Fibroblast of skin of scalp (primary cell): ENCODE data around the gene DPP8.
A peak's percentile ranks its signal among the peaks of the same experiment; 100 is the strongest.
"Not testable (repeated sequence)": the region's sequence is repeated elsewhere in the genome, so short reads cannot be mapped to it uniquely, and the experiment has no call there.

Experiments
- DNase-seq: peaks from one replicate; pipeline ENCODE4 v3.0.0-alpha.2; 2013

The DPP8 gene

GRCh38 chr15:65402961-65403360 is 114.5 kb downstream of the DPP8 start:
- DNase-seq, result no peak

GRCh38 chr15:65401611-65402240 is 115.8 kb downstream of the DPP8 start:
- DNase-seq, result no peak

GRCh38 chr15:65400760-65401610 is 116.5 kb downstream of the DPP8 start:
- peak; percentile 87 for DNase-seq

- DNase-seq, result no peak
Observed at GRCh38 chr15:65399997-65400396, 117.5 kb downstream of the DPP8 start.

GRCh38 chr15:65399001-65399706 is 118.3 kb downstream of the DPP8 start:
- DNase-seq, result no peak

- not testable (repeated sequence) for DNase-seq
Observed at GRCh38 chr15:65398486-65398885, 119.0 kb downstream of the DPP8 start.

DNA sequence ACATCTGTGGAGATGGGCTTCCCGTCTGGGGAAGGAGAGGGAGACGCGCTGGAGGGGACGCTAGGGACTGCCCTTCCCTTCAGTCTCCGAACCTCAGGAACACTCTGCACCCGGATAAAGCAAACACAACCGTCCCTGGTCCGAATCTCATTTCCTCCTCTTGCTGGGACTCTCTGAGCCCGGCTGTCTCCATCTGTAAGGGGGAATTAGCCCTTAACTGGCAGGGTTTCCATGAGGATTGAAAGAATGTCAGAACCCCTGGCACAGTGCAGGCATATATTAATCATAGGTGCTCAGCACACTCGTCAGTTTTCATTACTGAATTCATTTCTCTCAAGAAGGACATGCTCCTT is 120.5 kb downstream of the DPP8 start:
- no peak for DNase-seq

DNA sequence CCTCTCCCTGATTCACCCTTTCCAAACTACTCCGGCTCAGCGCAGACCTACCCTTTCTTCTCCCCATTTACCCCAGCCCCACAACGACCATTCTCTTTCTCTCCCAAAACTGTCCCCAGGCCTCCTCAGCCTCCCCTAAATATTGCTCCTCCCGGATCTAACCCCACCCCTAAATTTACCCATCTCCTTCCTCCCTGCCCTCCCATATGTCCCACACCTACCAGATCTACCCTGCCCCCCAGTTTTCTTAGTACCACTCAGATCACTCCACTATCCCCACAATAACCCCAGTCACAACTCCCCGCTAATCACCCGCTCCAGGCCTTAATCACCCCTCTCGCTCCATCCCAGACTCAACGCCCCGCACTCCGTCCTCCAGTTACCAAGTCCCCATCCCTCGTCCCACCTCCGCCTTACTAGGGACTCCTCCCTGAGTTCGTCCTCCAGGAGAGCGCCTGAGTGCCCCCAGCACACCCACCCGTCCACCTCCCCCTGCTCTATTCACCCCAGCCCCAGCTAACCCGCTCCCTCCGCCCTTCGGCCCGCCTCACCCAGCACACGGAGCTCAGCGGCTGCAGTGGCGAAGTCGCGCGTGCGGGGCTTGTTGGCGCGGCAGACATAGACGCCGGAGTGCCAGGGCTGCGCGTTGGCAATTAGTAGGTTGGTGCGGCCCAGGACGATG is 121.1 kb downstream of the DPP8 start:
- DNase-seq, result no peak

DNA sequence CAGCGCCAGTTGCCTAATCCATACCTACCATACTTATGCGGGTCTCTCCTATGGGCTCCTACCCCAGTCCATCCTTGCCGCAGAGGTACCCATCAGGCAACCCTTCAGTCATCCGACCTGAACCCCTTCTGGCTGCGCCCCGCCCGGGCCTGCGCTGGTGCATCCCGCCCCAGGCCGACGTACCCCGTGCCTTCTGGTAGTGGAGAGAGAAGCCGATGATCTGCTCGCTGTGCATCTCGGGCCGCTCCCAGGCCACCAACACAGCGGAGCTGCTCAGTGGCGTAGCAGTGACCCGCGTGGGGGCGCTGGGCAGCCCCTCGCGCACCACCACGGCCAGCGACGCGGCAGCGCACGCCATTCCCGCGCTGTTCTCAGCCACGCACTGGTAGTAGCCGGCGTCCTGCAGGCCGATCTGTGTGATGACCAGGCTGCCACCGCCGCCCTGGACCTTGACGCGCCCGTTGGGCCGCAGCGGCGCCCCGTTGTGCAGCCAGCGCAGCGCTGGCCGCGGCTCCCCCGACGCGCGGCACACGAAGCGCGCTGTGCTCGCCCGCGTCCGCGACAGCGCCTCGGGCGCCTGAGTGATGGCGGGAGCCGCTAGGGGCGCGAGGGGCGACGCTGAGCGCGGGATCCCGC is 121.8 kb downstream of the DPP8 start:
- DNase-seq, result no peak

DNA sequence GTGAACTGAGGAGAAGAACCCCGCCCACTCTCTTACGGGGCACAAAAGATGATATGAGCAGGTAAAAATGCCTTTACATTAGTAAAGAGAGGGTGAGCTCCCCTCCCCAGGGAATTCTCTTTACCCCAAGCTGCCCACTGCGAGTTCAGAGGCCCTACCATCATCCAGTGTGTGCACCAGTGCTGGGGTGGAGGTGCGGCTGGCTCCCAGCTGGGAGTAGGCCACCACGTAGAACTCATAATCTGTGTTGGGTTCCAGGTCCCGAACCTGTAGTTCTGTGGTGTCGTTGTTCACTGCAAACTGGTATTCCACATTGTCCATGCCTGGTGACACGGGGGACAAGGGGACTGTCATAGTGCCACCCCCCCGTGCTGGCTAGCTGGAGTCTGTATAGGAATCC is 122.6 kb downstream of the DPP8 start:
- DNase-seq, result no peak

GRCh38 chr15:65394280-65394789 is 123.2 kb downstream of the DPP8 start:
- DNase-seq, result no peak

DNA sequence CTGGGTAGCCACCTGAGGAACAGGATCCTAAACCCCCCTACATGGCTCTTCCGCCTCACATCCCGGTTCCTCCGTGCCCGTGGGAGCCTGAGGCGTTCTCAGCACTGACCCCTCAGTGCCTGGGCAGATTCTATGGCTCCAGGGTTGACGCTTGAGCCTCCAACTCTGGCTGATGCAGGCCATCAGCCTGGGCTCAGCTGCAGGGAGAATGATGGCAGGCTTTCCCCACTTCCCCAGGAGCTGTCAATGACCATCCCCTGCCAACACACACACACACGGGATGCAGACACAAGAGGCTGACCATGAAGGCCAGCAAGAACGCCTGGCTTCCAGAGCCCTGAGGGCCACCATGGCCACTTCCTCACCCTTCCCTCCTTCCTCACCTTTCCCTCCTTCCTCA is 123.9 kb downstream of the DPP8 start:
- DNase-seq, result no peak

- no peak for DNase-seq
Observed at GRCh38 chr15:65393091-65393490, 124.4 kb downstream of the DPP8 start.
